Stomach smooth muscle (tissue), 2 donors: ENCODE data around the gene ANKHD1.

Experiments used
- H3K27ac ChIP-seq: one replicate; pipeline ENCODE4 v1.7.0; 2013; ENCODE audit warnings: mild to moderate bottlenecking, low read length, inconsistent platforms
- H3K27me3 ChIP-seq, 2 donors: one replicate each; pipeline ENCODE4 v1.7.0; 2013; ENCODE audit warnings: low read length in 2 of 2; ENCODE audit not compliant: insufficient read depth in 2 of 2, control insufficient read depth in 1 of 2
- H3K36me3 ChIP-seq, 2 donors: one replicate each; pipeline ENCODE4 v1.7.0; 2013; ENCODE audit warnings: low read length in 2 of 2; ENCODE audit not compliant: control insufficient read depth in 2 of 2, insufficient read depth in 2 of 2
- H3K4me1 ChIP-seq: one replicate; pipeline ENCODE4 v1.7.0; 2013; ENCODE audit warnings: low read length; ENCODE audit not compliant: control insufficient read depth, insufficient read depth
- H3K4me3 ChIP-seq, 2 donors: one replicate each; pipeline ENCODE4 v1.7.0; 2013; ENCODE audit warnings: low read length in 2 of 2
- H3K9ac ChIP-seq, 2 donors: one replicate each; pipeline ENCODE4 v1.7.0; 2013; ENCODE audit warnings: low read length in 2 of 2, mild to moderate bottlenecking in 1 of 2
- H3K9me3 ChIP-seq, 2 donors: one replicate each; pipeline ENCODE4 v1.7.0; 2013; ENCODE audit warnings: low read length in 2 of 2; ENCODE audit not compliant: control insufficient read depth in 2 of 2
- donor health status: healthy.
- donor health status: Pancreatic carcinoma.

The ANKHD1 gene

DNA sequence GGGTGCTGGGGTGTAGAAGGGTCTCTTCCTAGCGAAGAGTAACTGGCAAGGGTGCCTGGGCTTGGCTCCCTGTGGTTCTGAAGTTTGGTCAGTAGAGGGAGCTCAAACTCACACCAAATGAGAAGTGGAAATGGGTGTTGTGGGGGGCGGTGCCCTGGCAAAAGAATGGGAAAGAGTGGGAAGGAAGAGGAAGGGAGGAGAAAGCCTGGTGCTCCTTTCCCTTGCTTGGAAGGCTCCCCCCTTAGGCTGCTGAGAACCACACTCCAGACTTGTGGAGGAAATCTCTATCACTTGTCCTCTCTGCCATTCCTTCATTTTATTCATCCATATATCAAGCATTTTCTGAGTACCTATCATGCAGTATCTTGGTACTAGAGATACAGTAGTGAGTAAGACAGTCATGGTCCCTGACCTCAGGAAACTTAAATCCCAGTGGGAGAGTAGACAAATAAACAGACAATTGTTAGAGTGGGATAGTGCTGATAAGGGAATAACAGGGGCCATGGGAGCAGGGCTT lies 28.6 kb upstream of the ANKHD1 start:
- Histone ChIP-seq H3K4me3 (peak overlapping the region in 1 of 2 donors; percentile 15), H3K9ac (peak overlapping the region in 1 of 2 donors; percentile 36), H3K36me3 (no peaks in the 10 kb centered on the region), H3K9me3 (no peaks in the 10 kb centered on the region), H3K4me1 (peaks cover 8% of the 10 kb centered on the region), H3K27ac (no peak overlapping the region), H3K27me3 (no peaks in the 10 kb centered on the region)

DNA sequence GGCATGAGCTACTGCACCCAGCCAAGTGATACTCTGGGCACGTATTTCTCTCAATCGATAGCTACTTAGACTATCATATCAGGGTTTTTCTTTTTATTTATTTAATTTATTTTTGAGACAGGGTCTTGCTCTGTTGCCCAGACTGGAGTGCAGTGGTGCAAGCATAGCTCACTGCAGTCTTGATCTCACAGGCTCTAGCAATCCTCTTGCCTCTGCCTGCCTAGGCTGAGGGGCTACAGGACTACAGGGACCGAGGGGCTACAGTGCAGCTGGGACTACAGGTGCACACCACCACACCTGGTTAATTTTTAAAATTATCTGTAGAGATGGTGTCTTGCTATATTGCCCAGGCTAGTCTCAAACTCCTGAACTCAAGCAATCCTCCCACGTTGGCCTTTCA lies 20.3 kb upstream of the ANKHD1 start:
- Histone ChIP-seq H3K27ac (no peak overlapping the region), H3K36me3 (no peaks in the 10 kb centered on the region)

DNA sequence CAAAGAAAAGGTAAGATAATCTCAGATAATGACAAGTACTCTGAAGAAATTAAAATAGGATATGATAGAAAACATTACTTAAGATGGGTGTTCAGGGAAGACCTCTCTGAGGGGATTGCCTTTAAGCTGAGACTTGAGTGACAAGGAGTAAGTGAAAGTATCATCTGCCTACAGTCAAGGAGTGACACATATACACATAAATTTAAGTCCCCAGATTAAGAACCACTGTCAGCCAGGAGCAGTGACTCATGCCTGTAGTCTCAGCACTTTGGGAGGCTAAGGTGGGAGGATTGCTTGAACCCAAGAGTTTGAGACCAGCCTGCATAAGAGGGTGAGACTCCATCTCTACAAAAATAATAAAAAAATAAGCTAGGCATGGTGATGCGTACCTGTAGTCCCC lies 19.7 kb upstream of the ANKHD1 start:
- Histone ChIP-seq H3K9me3 (no peaks in the 10 kb centered on the region), H3K27me3 (no peaks in the 10 kb centered on the region), H3K4me1 (no peaks in the 10 kb centered on the region), H3K9ac (no peak overlapping the region), H3K36me3 (no peaks in the 10 kb centered on the region), H3K27ac (no peak overlapping the region), H3K4me3 (no peak overlapping the region)

More for the DNA sequence above, 20.3 kb upstream of the ANKHD1 start:
- H3K4me3 ChIP-seq, result no peak overlapping the region
- H3K9me3 ChIP-seq, result no peaks in the 10 kb centered on the region
- no peak overlapping the region for H3K9ac ChIP-seq
- no peaks in the 10 kb centered on the region for H3K4me1 ChIP-seq
- H3K27me3 ChIP-seq, result no peaks in the 10 kb centered on the region

DNA sequence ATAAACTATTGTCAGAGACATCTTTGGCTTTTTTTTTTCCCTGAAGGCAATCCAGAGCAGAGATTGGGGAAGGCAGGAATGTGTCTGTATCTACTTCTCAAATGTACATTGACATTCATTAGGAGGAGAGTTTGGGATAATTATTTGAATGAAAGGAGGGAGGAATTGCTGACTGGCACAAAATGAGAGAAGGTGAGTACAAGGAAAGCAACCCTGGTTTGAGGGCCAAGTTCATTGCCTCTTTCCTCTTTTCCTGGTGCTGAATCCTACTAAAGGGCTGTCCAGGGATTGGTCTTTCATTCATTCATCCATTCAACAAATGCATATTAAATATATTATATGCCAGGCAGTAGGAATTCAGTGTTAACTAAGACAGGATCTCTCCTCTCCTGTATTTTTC lies 18.8 kb upstream of the ANKHD1 start:
- no peaks in the 10 kb centered on the region for H3K4me1 ChIP-seq
- no peaks in the 10 kb centered on the region for H3K27me3 ChIP-seq
- no peak overlapping the region for H3K27ac ChIP-seq
- H3K9ac ChIP-seq, result no peak overlapping the region
- H3K9me3 ChIP-seq, result no peaks in the 10 kb centered on the region
- H3K4me3 ChIP-seq, result no peak overlapping the region
- no peaks in the 10 kb centered on the region for H3K36me3 ChIP-seq

DNA sequence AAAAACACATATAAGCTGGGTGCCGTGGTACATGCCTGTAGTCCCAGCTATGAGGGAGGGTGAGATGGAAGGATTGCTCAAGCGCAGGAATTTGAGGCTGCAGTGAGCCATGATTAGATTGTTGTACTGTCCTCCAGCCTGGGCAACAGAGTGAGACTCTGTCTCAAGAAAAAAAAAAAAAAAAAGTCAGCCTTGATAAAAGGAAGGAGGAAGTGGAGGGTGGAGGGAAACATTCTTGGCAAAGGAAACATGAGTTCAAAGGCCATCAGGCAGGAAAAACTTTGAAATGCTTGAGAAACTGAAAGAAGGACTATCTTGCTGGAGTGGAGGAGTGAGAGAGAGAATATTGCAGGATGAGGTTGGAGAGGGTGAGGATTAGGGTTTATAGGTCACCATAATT lies 18.3 kb upstream of the ANKHD1 start:
- Histone ChIP-seq H3K27me3 (no peaks in the 10 kb centered on the region), H3K9ac (no peak overlapping the region), H3K4me3 (no peak overlapping the region), H3K9me3 (no peaks in the 10 kb centered on the region), H3K27ac (no peak overlapping the region), H3K4me1 (no peaks in the 10 kb centered on the region), H3K36me3 (no peaks in the 10 kb centered on the region)

DNA sequence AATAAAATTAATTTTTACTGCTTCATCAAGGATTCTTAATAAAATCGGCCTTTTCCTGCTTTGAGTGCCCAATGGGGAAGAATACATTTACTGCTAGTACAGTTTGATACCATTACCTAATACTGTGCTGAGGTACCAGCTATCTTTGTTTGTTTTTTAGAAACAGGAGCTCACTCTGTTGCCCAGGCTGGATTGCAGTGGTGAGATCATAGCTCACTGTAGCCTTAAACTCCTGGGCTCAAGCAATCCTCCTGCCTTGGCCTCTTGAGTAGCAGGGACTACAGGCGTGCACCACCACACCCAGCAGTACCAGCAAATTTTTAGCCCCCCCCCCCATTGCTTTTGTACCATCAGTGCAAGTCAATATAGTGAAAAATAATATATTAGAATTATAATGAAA lies 13.6 kb upstream of the ANKHD1 start:
- Histone ChIP-seq H3K4me3 (no peak overlapping the region), H3K9ac (no peak overlapping the region), H3K27me3 (no peaks in the 10 kb centered on the region), H3K27ac (no peak overlapping the region), H3K4me1 (no peaks in the 10 kb centered on the region), H3K9me3 (no peaks in the 10 kb centered on the region), H3K36me3 (no peaks in the 10 kb centered on the region)

DNA sequence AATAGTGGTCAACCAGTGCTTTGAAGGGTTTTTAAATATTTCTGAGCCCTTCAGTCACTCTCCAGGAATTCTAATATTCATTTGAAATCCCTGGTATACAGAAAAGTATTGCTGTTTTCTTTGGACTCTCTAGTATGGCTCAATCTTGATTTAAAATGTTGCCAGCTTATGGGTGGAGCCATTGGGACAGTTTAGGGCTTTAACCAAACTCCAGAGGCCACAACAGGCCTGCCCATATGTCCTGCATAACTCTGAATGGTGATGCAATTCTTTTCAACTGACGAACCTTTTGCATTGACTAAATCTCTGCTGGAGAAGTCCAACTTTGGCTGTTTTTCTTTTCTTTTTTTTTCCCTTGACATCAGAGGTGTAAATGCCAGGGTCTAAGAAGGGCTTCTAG lies 10.3 kb upstream of the ANKHD1 start:
- Histone ChIP-seq H3K4me1 (no peaks in the 10 kb centered on the region), H3K36me3 (no peaks in the 10 kb centered on the region), H3K27ac (no peak overlapping the region), H3K9ac (no peak overlapping the region), H3K9me3 (no peaks in the 10 kb centered on the region), H3K27me3 (no peaks in the 10 kb centered on the region), H3K4me3 (no peak overlapping the region)

DNA sequence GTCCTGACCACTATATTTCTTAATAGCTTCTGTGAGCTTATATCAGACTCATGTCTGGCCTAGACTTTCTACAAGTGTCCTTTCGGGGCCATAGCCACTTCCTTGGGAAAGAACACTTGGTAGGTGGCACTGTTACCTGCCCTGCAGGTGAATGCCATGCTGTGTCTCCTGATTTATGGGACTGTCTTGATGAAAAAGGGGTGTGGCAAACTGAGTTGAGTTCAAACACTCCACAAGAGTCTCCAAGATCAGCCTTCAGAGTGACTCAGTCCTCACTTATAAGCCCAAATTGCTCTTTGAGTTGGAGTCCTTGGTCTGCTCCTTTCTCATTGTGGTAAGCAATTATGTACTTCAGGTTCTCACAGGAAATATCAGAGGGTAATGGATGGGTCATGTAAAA lies 9.9 kb upstream of the ANKHD1 start:
- no peaks in the 10 kb centered on the region for H3K4me1 ChIP-seq
- no peaks in the 10 kb centered on the region for H3K27me3 ChIP-seq
- H3K4me3 ChIP-seq, result no peak overlapping the region
- H3K36me3 ChIP-seq, result no peaks in the 10 kb centered on the region
- H3K27ac ChIP-seq, result no peak overlapping the region
- H3K9me3 ChIP-seq, result no peaks in the 10 kb centered on the region
- no peak overlapping the region for H3K9ac ChIP-seq

DNA sequence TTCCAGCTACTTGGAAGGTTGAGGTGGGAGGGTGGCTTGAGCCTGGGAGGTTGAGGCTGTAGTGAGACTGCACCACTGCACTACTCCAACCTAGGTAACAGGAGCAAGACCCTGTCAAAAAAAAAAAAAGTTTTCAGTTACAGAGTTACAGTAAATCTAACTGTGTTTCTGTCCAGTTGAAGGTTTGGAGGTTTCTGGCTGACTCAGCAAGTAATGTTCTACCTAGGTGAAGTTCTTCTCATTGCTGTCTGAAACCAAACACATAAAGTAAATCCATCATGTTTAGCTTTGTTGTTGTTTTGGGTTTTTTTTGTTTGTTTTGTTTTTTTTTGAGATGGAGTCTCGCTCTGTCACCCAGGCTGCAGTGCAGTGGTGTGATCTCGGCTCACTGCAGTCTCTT lies 7.9 kb upstream of the ANKHD1 start:
- H3K9me3 ChIP-seq, result no peaks in the 10 kb centered on the region
- no peaks in the 10 kb centered on the region for H3K36me3 ChIP-seq
- H3K4me1 ChIP-seq, result no peaks in the 10 kb centered on the region
- no peaks in the 10 kb centered on the region for H3K27me3 ChIP-seq
- H3K27ac ChIP-seq, result no peak overlapping the region
- H3K4me3 ChIP-seq, result no peak overlapping the region
- no peak overlapping the region for H3K9ac ChIP-seq

DNA sequence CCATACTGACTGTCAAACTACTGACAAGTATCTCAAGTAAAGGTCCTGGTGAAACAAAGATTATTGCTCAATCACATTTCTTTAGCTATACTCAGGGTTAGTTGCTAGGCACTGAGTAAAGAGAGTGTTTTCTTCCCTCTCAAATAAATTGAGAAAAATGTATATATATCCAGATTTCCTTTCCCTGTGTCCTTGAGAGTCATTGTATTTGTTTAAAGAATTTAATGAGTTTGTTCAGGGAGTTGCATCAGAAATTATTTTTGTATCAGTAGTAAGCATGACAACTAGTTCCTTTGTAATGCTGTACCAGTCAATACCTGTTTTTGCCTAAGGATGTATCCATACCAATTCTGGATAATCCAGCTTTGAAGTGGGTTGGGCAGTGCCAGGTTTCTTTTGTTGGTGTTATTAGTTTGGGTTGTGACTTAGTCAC lies 3.2 kb upstream of the ANKHD1 start:
- H3K27ac ChIP-seq, result no peak overlapping the region
- H3K4me1 ChIP-seq, result peaks cover 11% of the 10 kb centered on the region
- no peaks in the 10 kb centered on the region for H3K9me3 ChIP-seq
- H3K9ac ChIP-seq, result no peak overlapping the region
- no peak overlapping the region for H3K4me3 ChIP-seq
- no peaks in the 10 kb centered on the region for H3K36me3 ChIP-seq
- no peaks in the 10 kb centered on the region for H3K27me3 ChIP-seq

DNA sequence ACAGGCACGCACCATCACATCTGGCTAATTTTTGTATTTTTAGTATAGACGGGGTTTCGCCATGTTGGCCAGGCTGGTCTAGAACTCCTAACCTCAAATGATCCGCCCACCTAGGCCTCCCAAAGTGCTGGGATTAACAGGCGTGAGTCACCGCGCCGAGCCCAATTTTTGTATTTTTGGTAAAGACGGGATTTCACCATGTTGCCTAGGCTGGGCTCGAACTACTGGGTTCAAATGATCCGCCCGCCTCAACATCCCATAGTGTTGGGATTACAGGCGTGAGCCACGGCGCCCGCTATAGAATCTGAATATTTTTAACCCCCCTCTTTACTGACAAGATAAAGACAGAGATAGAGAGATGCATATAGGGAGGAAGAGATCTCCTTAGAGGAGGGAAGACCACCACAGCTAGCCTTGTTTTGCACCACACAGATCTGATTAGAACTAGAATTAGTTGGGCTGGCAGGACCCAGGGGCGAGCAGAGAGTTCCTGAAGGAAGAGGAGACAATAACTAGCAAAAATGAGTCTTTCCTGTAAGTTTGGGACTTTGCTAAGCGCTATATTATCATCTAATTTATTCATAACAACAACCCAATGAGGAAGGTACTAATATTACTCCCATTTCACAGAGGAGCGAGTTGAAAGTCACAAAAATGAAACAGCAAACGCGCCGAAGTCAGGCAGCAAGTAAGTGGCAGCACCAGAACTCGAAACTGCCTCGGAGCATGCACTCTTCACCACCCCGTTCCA lies 1.5 kb upstream of the ANKHD1 start:
- Histone ChIP-seq H3K36me3 (no peaks in the 10 kb centered on the region), H3K27me3 (no peaks in the 10 kb centered on the region), H3K4me3 (peak overlapping the region; percentile 79 to 99), H3K9ac (peak overlapping the region; percentile 84 to 86), H3K9me3 (no peaks in the 10 kb centered on the region), H3K27ac (peak overlapping the region; percentile 93), H3K4me1 (peaks cover 26% of the 10 kb centered on the region)
